GM19468 (cell line): ENCODE data around the gene HLCS.

Source experiments
- ATAC-seq: cut with Tn5 transposase; IDR thresholded peaks from one replicate; pipeline ENCODE4 v1.9.1; 2021; ENCODE audit warnings: mild to moderate bottlenecking, moderate library complexity, moderate number of reproducible peaks; ENCODE audit not compliant: unreplicated experiment; ENCODE audit errors: extremely low read depth

Gene HLCS

DNA sequence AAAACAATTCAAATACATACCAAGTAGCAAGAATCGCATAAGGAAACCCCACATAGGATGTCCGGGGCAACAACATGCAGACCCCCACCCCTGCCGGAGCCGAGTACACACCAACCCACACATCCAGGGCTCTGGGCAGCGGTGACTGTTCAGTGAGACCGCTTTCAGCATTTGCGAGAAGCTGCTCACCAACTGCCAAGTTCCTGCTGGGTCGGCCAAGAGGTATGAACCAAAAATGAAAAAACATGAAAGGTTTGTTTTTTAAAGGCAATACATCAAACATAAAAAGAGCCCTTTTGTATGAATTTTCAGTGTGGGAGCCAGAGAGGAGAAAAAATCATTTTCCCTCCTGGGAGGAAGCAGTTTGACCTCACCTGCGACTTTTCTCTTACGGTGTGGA is 175.3 kb downstream of the HLCS start:
- ATAC-seq, result no peak

DNA sequence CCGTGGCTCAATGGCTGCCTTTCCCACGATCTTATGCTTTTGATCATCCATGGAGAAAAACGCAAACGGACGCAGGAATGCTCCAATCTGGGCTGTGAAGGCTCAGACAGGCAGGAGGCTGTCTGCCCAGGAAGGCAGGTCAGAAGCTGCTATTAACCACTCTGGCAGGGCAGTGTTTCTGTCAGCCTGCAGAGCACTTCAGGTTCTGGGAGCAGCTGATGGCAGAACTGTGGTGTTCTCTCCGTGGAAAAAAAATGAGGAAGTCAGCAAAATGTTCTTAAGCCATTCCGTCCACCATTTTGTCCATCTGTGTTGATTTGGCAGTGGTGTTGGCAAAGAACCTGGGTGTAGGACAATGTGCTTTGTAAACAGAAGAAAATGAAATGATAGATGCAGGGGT is 175.9 kb downstream of the HLCS start:
- no peak for ATAC-seq

DNA sequence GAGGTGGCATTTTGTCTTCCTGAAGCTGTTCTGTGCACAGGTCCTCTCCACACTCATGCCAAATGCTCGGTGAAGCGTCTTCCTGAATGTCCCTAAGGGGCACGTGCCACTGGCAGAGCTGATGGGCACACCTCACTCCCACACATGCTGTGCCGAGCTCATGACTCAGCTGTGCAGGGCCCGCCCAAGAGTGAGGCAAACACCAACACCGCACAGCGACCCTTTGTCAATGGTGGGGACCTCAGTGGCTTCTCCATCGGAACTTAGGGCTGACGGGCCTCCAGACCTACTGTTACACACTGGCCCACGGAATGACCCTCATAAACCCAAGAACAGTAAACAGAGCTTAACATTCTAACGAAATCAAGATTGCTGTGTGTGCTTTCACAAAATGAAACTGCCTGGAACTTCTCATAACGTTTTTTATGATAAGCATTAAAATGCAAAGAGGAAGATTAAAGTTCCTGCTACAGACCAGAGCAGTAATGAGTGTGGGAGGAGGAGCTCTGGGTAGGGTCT is 178.3 kb downstream of the HLCS start:
- no peak for ATAC-seq

DNA sequence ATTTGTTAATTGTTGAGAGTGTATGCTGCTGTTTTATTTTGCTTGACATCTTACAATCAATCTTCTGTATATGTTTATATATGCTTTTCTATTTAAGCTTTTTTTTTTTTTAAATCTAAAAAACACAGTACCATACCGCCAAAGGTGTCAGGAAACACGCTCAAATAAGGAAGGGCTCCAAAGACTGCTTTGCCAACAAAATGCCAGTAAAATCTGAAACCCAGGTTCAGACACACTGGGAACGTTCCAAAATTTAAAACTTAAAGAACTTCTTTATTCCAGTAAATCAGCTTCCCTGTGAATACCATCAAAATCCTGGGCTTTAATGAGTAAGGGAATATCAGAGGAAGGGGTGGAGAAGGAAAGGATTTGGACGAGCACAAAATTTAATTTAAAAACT is 180.3 kb downstream of the HLCS start:
- ATAC-seq, result no peak

DNA sequence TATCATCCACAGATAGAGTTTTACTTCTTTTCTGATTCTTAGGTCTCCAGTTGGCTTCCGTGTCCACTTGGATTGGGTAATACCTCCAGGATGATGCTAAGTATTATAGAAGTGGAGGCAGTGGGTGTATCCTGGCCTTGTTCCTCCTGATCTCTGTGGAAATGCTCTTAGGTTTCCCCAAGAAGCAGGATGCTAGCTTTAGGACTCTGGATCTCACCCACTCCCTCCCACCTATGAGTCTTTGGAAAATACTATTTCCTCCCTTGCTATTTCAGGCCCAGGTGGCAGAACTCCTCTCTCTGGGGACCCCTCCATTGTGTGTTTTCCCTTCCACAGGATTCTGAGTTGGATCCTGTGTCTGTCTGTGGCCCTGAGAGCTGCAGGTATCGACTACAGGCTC is 180.9 kb downstream of the HLCS start:
- ATAC-seq, result no peak

DNA sequence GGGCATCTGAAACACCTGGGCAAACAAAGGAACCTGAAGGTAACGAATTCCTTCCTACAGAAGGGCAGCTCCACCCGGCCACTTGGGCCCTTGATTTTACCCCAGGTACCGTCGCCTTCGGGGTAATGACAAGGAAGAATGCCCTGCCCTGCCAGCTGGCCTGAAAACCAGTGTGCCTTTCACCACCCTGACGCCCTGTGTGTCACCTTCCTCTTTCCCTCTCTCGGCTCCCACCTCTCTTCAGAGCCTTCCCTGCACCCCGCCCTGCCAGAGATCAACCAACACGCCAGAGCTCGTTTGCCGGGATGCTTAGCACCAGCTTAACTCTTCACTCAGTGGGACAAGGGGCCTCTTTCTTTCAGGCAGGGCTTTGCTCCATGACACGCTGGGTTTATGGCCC is 181.5 kb downstream of the HLCS start:
- no peak for ATAC-seq

DNA sequence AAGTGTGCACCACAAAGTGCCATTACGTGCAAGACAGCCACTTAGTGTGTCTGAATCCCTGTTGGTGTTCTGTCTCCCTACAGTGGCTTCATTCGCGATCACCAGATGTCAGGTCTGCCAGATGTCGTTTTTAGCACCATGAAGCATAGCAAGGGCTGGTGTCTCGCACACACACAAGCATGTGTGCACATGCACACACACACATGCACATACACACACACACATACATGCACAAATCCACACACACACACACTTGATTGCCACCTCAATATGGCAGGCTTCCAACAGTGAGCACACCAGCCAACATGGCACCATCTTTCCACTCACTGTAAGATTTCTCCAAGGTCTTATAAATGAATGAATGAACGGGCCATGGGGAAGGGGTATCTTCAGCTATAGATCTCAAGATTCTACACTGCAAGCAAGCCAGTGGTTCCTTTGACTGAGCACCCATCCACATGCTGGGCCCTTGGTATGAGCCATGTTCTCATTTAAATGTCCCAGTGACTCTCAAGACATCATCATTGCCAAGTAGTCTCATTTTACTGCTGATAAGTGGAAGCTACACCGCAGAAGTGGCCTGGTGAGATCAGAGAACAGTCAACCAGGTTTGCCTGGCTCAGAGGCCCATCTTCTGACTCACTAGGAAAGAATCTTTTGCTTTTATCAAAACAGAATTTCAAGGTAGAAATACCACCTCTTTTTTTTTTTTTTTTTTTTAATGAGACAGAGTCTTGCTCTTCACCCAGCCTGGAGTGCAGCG is 182.7 kb downstream of the HLCS start:
- ATAC-seq, result no peak

DNA sequence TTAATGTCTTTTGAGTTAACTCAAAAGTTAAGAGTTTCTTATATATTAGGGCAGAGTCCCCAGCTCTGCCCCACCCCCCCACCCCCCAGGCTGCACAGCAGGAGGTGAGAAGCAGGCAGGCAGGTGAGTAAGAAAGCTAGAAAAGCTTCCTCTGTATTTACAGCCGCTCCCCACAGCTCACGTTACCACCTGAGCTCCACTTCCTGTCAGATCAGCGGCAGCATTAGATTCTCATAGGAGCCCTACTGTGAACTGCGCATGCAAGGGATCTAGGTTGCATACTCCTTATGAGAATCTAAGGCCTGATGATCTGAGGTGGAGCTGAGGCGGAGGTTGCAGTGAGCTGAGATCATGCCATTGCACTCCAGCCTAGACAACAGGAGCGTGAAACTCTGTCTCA is 185.6 kb downstream of the HLCS start:
- no peak for ATAC-seq

DNA sequence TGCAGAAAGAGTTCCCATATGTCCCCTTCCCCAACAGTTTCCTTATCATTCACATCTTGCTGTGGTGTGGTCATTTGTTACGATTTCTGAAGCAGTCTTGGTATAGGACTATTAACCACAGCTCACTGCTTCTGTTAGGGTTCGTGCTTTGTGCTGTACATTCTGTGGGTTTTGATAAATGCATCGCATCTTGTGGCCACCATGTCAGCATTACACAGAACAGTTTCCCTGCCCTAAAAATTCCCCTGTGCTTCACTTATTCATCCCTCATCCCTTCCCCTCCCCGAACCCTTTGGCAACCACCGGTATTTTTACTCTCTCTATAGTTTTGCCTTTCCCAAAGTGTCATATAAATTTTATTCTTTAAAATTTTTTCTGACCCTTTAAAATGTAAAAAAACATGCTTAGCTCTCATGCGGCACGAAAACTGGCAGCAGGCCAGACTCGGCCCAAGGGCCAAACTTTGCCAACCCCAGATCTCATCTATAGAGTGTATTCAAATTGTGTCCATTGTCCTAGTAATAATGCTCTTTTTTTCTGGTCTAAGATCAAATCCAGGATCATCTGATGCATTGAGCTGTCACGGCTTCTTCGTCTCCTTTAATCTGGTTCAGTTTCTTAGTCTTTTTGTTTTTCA is 189.4 kb downstream of the HLCS start:
- no peak for ATAC-seq

DNA sequence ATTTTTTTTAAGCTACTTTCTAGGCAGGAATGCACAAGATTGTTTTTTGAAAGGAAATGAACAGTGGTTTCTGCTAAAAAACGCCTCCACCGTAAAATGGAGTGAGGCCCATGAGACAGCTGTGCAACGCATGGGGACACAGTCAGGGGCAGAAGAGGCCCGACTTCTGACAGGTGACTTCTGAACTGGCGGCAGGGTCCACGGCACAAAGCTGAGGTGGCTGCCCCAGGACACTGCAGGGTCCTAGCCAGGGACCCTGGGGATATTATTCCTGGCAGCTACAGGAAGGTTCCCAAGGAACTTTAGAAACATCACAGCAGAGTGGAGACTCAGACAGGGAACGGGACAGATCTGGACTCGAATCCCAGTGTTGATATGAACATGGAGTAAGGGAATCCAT is 192.5 kb downstream of the HLCS start:
- no peak for ATAC-seq

DNA sequence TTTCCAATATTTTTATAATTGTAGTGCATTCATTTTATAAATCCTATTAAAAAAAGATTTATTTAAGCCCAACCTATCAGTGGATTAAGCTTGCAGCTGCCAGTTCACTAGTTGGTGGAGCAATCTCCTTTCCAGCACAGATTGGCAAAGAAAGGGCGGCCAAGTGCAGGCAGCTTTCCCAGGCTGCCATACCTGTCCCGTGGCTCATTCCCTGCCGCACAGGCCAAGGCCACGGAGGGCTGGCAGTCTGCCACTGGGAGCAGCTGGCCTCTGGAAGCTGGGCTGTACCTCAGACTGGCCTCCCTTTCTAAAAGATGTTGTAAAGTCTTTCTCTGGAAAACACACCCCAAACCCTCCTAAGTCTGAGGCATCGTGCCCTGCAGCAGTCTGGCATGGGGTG is 193.4 kb downstream of the HLCS start:
- ATAC-seq, result no peak

DNA sequence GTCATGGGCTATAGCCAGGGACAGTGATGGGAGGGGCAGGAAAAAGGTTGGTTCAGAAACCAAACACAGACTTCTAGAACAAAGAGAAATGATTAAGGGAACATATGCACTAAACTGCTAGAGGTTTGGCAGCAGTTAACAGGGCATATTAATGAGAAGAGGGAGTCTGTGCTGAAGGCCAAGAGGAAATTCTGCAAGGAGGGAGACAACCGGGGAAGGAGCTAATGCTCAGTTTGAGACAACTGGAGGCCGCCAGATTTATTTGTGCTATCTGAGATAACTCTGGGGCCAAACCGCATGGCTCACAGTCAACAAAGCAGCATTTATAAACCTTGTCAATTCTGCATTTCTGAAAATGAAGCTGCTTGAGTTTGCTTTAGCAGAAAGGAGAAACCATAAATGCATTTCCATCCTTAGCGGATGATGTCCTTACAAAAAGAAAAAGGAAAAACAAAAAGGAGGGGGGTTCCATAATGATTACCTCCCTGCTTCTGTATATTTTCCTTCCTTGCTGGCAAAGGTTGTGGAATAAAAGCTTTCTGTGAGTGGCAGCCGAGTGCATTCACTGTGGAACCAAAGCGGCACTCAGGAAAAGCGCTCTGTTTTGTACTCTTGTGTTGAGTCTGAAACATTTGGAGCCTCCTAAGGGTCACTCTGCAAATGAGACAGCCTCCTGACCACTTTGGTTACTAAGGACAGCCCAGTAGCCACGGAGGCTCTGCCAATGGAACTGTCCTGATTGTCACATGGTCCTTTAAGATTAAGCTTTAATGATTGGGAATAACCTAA is 197.2 kb downstream of the HLCS start:
- ATAC-seq, result no peak

DNA sequence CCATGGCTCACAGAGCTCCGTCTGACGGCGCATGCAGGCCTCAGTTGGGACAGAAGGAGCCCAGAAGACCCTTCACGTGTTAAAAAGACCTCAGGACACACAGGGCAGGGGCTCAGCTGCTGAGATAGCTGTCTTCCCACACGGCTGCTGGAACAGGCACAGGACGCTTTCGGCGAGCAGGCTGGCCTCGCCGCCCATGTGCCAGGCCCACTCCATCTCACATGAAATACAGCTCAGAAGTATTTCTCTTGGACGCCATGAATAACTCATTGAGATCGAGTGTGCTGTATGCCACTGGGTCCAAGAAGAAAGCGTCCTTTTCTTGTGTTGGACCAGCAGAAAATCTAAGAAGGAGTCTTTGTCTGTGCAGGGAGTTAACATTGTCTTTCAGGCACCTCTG is 198.0 kb downstream of the HLCS start:
- no peak for ATAC-seq

DNA sequence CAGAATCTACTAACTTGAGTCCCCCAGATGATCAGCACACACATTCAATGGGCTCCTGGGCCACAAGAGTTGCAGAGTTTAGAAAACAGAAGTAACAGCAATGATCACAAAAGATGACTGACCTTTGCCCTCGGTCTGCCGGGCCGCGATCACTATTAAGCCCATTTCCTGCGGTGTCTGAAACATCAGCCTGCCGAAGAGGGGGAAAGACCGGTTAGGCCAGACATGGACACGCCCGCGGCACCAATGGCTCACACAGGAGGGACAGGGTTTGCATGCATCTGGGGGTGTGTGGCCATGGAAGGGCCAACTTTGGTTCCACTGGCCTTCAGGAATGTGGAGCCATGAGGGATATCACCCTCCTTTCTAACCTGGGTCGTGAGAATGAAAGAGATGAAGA is 199.4 kb downstream of the HLCS start:
- ATAC-seq, result no peak

DNA sequence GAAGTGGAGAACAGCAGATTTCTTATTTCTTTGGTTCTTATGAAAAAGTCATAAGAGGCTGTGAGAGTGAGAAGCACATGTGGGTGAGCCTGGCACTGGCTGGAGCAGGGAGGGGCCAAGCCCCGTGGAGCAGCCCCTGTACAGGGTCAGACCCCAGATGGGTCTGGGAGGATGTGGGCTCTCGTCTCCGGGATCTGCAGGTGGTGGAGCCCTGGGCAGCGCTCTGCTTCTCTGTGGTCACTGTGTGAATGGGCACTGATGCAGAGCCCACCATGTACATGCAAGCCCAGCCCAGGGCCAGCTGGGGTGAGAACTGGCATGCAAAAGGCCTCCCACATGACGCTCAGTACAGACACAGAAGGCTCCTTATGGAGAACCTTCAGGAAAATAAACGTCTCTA is 200.0 kb downstream of the HLCS start:
- ATAC-seq, result no peak

DNA sequence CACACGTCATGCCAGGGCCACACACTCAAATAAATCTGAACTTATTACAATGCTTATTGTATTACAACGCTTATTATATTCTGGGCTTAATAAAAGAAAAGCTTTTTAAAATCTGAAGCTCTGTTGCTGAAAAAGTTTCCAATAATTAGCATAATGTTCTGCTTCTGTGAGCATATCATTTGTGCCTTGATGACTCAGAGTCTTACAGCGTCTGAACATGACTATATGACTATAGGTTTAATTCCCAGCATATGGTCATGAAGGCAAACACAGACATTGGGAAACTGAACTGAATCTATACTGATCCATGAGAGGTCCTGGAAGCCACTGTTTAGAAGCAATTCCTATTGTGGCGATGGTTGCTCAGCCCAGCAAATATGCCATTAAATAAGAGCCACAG is 201.2 kb downstream of the HLCS start:
- ATAC-seq, result no peak

DNA sequence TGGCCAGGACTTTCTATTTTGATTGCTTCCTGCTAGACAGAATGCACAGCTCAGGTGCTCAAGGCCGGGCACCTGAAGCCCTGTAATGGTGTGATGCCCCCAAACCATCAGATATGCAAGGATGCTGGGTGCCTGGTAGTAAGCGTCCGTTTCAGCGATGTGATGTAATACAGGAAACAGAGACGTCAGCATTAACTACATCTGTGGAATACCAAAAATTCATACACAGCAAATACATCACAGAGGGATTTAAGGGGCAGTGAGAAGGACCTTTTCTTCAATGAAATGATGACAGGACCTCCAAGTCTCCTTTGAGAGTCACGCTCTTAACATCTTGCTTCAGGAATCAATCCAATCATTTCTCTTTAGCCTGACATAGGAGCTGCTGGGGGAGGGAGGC is 203.2 kb downstream of the HLCS start:
- ATAC-seq, result no peak

DNA sequence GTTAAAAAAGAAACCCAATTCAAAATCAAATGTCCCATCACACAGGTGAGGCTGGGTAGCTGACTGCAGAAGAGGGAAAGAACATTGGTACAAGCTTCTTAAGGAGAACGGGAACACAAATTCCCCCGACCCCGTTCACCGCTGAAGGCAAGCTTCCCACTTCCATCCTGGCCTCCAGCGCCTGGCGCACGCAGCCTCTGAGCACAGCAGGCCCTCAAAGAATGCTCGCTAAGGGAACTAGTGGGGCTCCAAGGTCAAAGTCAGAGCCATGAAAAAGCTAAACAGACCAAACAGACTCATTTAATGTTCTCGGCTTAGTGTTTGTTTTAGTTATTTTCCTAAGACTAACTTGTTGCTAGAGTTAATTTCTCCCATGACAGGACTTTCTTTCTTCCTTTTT is 203.8 kb downstream of the HLCS start:
- ATAC-seq, result no peak

DNA sequence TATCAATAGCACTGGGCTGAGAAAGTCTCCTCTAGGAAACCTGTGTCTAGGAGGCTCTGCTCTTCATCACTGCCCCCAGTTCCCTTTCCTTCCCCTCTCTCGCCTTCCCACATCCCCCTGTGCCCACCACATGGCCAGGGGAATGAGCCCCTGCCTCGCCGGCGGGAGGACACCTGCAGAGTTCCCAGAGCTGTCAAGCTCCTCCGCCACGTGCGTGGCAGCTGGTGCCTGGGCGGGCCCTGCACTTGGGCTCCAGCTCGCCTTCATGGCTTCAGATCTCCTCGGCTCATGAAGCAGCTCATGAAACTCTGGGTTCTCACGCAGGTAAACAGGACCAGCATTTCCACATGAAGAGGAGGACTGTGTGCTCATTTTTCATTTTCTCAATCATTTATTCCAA is 204.8 kb downstream of the HLCS start:
- no peak for ATAC-seq

DNA sequence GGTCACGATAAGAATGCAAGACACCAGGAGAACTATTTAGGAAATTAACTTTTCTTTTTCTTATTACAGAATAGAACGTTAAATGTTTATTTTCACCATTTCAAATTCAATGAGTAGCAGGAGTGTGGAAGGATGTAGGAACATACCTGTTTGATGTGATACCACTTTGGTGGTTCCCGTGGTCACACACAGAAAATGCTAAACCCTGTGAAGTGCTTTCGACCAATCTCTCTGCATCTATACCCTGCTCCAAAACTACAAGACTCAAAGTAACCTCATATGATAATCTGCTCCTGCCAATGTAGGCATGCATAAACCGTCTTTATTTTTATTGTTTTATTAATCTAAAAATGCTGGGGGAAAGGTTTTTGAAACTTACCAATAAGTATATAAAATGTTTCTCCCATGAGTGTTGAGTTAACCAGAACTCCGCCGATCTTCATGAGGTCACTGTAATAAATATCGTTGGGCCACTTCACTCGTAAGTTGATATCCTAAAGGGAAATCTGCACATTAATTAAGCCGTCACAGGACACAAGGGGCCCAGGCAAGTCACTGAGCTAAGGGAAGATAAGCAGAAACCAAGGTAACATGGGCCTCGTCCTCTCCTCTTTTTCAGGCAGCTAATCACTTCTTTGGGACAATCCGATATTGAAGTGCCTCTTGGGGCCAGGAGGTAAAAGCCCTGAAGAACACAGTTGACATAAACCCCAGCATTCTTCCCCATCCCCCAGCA is 207.0 kb downstream of the HLCS start:
- no peak for ATAC-seq

DNA sequence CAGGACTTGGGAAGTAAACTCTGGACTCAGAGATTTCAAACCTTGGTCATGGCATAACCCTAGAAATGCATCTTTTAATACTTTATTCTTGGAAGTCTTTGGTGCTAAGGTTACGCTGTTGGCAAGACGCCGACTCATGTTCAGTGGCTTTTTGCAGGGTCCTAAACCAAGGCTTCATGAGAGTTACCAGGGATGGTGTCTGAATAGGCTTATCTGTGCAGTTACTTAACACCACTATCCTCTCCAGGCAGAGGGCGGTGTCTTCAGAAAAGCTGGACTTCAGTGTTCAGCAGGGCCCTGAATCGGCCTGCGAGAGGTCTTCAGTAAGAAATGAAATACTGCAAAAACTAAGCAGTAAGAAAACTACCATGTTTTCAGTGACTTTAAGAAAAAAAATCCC is 209.3 kb downstream of the HLCS start:
- no peak for ATAC-seq
